Measurements from ENCODE around the gene DNLZ.

DNLZ gene

GRCh38 chr9:136313111-136314055 is 50.2 kb downstream of the DNLZ start:
- no peak for DNase-seq

- peak; percentile 7 for DNase-seq
Measured at GRCh38 chr9:136312436-136312835, 51.1 kb downstream of the DNLZ start.

GRCh38 chr9:136312009-136312375 is 51.6 kb downstream of the DNLZ start:
- DNase-seq: no peak

GRCh38 chr9:136311051-136312008 is 52.2 kb downstream of the DNLZ start:
- DNase-seq: no peak

DNA sequence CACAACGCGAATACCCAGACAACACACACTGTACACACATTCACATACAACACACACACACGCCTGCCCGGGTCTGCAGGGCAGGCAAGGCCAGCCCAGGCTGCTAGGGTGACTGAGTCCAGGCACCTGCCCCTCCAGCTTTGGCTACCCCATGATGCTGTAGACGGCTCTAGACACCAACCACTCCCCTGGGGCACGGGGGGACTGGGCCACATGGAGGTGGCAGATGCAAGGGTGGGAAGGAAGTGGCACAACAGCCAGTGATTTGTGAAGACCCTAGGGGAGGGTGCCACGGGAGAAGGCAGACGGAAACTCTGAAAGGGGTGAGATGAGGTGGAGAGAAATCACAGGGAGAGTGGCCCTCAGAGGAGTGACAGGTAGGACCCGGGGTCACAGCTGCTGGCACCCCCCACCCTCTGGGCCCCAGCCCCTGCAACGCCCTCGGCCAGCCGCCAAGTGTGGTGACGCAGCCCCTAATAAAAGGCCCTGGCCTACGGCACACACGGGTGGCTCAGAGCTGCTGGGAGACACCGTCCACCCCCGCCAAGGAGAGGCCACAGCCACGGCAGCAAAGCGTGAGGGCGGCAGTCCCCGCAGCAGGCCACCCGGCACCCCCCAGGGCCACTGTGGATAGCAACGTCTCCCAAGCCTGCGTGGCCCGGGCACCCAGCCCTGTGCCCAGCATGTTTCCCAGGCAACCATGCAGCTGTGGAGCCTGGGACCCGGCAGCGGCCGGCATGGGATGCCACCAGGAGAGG is 53.1 kb downstream of the DNLZ start:
- DNase-seq: no peak

DNA sequence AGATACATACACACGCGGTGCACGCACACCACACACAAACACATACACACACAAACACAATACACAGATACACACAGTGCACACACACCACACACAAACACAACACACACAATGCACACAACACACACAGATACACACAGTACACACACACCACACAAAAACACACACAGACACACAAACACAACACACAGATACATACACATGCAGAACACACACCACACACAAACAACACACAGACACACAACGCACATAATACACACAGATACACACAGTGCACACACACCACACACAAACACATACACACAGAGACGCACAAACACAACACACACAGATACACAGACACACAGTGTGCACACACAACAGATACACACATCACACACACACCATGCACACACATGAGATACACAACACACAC is 53.7 kb downstream of the DNLZ start:
- DNase-seq: no peak

Data from kidney glomerular epithelial cell (primary cell).